Central memory CD8-positive, alpha-beta T cell (primary cell): ENCODE measurements around the gene ICAM1.
A peak's percentile ranks its signal among the peaks of the same experiment; 100 is the strongest.

Experiments used
- ATAC-seq: fragments of 150-1000 bp; cut with Tn5 transposase; replicated peaks from 2 replicates; pipeline ENCODE4 v1.10.0; 2022; ENCODE audit warnings: mild to moderate bottlenecking, moderate FRiP score, moderate number of reproducible peaks; ENCODE audit not compliant: poor library complexity, severe bottlenecking; ENCODE audit errors: extremely low read depth
- DNase-seq, 2 donors: peaks; one replicate each; pipeline ENCODE4 v3.0.0; 2021; ENCODE audit warnings: low spot score in 2 of 2
- H3K27ac Mint-ChIP-seq: one replicate; pipeline ENCODE4 v1.8.0; 2022; ENCODE audit warnings: low read depth, mild to moderate bottlenecking, moderate library complexity, mixed read lengths
- H3K27me3 Mint-ChIP-seq: one replicate; pipeline ENCODE4 v1.8.0; 2022; ENCODE audit warnings: mixed read lengths
- H3K36me3 Mint-ChIP-seq: one replicate; pipeline ENCODE4 v1.8.0; 2022; ENCODE audit warnings: mild to moderate bottlenecking, moderate library complexity, mixed read lengths; ENCODE audit not compliant: insufficient read depth
- H3K4me1 Mint-ChIP-seq: one replicate; pipeline ENCODE4 v1.8.0; 2022; ENCODE audit warnings: mixed read lengths
- H3K4me3 Mint-ChIP-seq: one replicate; pipeline ENCODE4 v1.8.0; 2022; ENCODE audit warnings: mild to moderate bottlenecking, moderate library complexity, mixed read lengths
- H3K9me3 Mint-ChIP-seq: one replicate; pipeline ENCODE4 v1.8.0; 2022; ENCODE audit warnings: mixed read lengths

ICAM1 gene

DNA sequence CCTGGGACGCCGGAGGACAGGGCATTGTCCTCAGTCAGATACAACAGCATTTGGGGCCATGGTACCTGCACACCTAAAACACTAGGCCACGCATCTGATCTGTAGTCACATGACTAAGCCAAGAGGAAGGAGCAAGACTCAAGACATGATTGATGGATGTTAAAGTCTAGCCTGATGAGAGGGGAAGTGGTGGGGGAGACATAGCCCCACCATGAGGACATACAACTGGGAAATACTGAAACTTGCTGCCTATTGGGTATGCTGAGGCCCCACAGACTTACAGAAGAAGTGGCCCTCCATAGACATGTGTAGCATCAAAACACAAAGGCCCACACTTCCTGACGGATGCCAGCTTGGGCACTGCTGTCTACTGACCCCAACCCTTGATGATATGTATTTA, 14.5 kb downstream of the ICAM1 start:
- Mint-ChIP-seq H3K27me3 (peaks cover 29% of the 10 kb centered on the region), H3K4me3 (no peak overlapping the region), H3K4me1 (peaks cover 27% of the 10 kb centered on the region), H3K27ac (no peak overlapping the region), H3K36me3 (peaks cover 37% of the 10 kb centered on the region), H3K9me3 (no peaks in the 10 kb centered on the region)
- ATAC-seq = no peak
- DNase-seq = no peak

GRCh38 chr19:10286803-10287737, 16.1 kb downstream of the ICAM1 start, which contains the start of gene ICAM4:
Gene ICAM4 (plus strand): TSS chr19:10286955. CDS start chr19:10287013, 58 bp downstream.
- H3K4me1 Mint-ChIP-seq = peaks cover 43% of the 10 kb centered on the region
- peaks cover 37% of the 10 kb centered on the region for H3K36me3 Mint-ChIP-seq
- H3K27me3 Mint-ChIP-seq = peaks cover 45% of the 10 kb centered on the region
- ATAC-seq (no peak), DNase-seq (no peak)
- no peaks in the 10 kb centered on the region for H3K9me3 Mint-ChIP-seq
- H3K27ac Mint-ChIP-seq = no peak within 1 kb of the TSS
- peak within 1 kb of the TSS; percentile 40 for H3K4me3 Mint-ChIP-seq

DNA sequence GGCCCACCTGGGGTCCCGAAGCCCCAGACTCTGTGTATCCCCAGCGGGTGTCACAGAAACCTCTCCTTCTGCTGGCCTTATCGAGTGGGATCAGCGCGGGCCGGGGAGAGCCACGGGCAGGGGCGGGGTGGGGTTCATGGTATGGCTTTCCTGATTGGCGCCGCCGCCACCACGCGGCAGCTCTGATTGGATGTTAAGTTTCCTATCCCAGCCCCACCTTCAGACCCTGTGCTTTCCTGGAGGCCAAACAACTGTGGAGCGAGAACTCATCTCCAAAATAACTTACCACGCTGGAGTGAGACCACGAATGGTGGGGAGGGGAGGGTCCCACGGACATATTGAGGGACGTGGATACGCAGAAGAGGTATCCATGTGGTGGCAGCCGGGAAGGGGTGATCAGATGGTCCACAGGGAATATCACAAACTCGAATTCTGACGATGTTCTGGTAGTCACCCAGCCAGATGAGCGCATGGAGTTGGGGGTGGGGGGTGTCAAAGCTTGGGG, 17.8 kb downstream of the ICAM1 start:
- no peak overlapping the region for H3K27ac Mint-ChIP-seq
- H3K9me3 Mint-ChIP-seq = no peaks in the 10 kb centered on the region
- H3K36me3 Mint-ChIP-seq = peaks cover 32% of the 10 kb centered on the region
- peak overlapping the region; percentile 87 for H3K4me3 Mint-ChIP-seq
- H3K4me1 Mint-ChIP-seq = peaks cover 55% of the 10 kb centered on the region
- H3K27me3 Mint-ChIP-seq = peaks cover 62% of the 10 kb centered on the region
- ATAC-seq (no peak), DNase-seq (no peak)

- peaks cover 55% of the 10 kb centered on the region for H3K4me1 Mint-ChIP-seq
- ATAC-seq = peak; percentile 75
- H3K9me3 Mint-ChIP-seq = no peaks in the 10 kb centered on the region
- H3K27me3 Mint-ChIP-seq = peaks cover 62% of the 10 kb centered on the region
- no peak overlapping the region for H3K27ac Mint-ChIP-seq
- H3K36me3 Mint-ChIP-seq = peaks cover 32% of the 10 kb centered on the region
- peak overlapping the region; percentile 87 for H3K4me3 Mint-ChIP-seq
- DNase-seq = peak; percentile 48 to 64
Observed at GRCh38 chr19:10289167-10289835, 18.4 kb downstream of the ICAM1 start.

GRCh38 chr19:10289836-10290356, 19.0 kb downstream of the ICAM1 start, which contains the start of gene ICAM5:
Gene ICAM5 (plus strand): TSS chr19:10289952. CDS start chr19:10290044, 92 bp downstream.
- DNase-seq (no peak), ATAC-seq (peak; percentile 31)
- Mint-ChIP-seq H3K9me3 (no peaks in the 10 kb centered on the region), H3K4me1 (peaks cover 55% of the 10 kb centered on the region), H3K27ac (peak within 1 kb of the TSS; percentile 92), H3K36me3 (peaks cover 28% of the 10 kb centered on the region), H3K27me3 (peaks cover 62% of the 10 kb centered on the region), H3K4me3 (peak within 1 kb of the TSS; percentile 87)

DNA sequence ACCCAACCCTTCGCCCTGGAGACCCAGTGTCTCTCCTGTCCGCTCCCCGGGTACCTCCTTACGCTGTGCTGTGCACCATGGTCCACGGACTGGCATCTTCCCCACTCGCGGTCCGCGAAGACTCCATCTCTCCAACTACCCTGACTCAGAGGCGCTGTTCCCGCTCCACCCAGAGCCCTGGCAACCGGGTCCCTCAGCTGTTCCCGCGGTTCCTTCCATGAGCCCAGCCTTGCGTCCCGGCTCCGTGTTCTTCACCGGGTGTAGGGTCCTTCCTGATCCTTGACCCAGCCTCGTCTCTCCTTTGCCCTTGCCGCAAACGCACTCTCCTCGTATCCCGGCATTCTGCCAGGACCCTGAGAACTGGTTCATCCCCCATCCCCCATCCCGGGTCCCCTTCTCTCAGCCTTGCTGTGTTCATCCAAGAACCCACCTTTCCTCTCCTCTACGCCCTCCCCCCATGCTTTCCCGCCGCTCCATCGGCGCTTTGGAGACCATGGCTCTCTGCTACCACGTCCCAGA, 19.5 kb downstream of the ICAM1 start:
- no peak for DNase-seq
- Mint-ChIP-seq H3K9me3 (no peaks in the 10 kb centered on the region), H3K27ac (peak overlapping the region; percentile 92), H3K4me3 (peak overlapping the region; percentile 87), H3K27me3 (peaks cover 62% of the 10 kb centered on the region), H3K4me1 (peaks cover 57% of the 10 kb centered on the region), H3K36me3 (peaks cover 23% of the 10 kb centered on the region)
- ATAC-seq = no peak

GRCh38 chr19:10290876-10291553, 20.1 kb downstream of the ICAM1 start:
- peaks cover 63% of the 10 kb centered on the region for H3K4me1 Mint-ChIP-seq
- H3K36me3 Mint-ChIP-seq = peaks cover 19% of the 10 kb centered on the region

DNA sequence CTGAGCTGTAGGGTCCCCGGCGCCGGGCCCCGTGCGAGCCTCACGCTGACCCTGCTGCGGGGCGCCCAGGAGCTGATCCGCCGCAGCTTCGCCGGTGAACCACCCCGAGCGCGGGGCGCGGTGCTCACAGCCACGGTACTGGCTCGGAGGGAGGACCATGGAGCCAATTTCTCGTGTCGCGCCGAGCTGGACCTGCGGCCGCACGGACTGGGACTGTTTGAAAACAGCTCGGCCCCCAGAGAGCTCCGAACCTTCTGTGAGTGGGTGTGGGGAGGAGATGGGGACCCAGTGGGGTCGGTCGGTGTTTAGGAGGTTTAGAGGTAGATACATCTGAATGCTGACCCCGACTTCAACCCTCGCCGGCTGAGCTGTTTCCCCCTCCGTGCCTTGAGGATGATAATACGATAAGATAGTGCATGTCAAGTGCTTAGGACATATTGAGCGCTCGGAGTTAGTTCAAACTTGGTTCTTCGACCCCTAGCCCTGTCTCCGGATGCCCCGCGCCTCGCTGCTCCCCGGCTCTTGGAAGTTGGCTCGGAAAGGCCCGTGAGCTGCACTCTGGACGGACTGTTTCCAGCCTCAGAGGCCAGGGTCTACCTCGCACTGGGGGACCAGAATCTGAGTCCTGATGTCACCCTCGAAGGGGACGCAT, 20.8 kb downstream of the ICAM1 start:
- peaks cover 62% of the 10 kb centered on the region for H3K27me3 Mint-ChIP-seq
- ATAC-seq = no peak

More at GRCh38 chr19:10290876-10291553, 20.1 kb downstream of the ICAM1 start:
- Mint-ChIP-seq H3K27ac (no peak overlapping the region), H3K27me3 (peaks cover 62% of the 10 kb centered on the region), H3K4me3 (peak overlapping the region; percentile 87), H3K9me3 (no peaks in the 10 kb centered on the region)
- DNase-seq (peak in 1 of 2 donors; percentile 16), ATAC-seq (peak; percentile 5)

DNA sequence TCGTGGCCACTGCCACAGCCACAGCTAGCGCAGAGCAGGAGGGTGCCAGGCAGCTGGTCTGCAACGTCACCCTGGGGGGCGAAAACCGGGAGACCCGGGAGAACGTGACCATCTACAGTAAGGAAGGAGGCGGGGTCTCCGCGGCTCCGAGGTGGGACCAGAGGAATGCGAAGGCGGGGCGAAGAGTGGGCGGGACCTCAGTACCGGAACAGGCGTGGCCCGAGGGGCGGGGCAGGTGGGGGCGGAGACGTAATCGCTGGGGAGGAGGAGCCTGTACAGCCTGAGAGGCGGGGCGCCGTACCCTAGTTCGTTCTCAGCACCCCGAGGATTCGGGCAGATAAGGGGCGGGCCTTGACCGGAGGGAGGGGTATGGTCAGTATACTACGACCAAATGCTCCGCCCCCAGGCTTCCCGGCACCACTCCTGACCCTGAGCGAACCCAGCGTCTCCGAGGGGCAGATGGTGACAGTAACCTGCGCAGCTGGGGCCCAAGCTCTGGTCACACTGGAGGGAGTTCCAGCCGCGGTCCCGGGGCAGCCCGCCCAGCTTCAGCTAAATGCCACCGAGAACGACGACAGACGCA, 21.4 kb downstream of the ICAM1 start:
- DNase-seq (peak in 1 of 2 donors; percentile 48), ATAC-seq (no peak)
- Mint-ChIP-seq H3K36me3 (peaks cover 16% of the 10 kb centered on the region), H3K4me1 (peaks cover 52% of the 10 kb centered on the region), H3K27ac (peak overlapping the region; percentile 85), H3K4me3 (peak overlapping the region; percentile 87), H3K9me3 (no peaks in the 10 kb centered on the region), H3K27me3 (peaks cover 62% of the 10 kb centered on the region)

More for the DNA sequence above, 20.8 kb downstream of the ICAM1 start:
- Mint-ChIP-seq H3K27ac (peak overlapping the region; percentile 85), H3K4me1 (peaks cover 57% of the 10 kb centered on the region), H3K9me3 (no peaks in the 10 kb centered on the region), H3K36me3 (peaks cover 16% of the 10 kb centered on the region), H3K4me3 (peak overlapping the region; percentile 87)
- DNase-seq = no peak

DNA sequence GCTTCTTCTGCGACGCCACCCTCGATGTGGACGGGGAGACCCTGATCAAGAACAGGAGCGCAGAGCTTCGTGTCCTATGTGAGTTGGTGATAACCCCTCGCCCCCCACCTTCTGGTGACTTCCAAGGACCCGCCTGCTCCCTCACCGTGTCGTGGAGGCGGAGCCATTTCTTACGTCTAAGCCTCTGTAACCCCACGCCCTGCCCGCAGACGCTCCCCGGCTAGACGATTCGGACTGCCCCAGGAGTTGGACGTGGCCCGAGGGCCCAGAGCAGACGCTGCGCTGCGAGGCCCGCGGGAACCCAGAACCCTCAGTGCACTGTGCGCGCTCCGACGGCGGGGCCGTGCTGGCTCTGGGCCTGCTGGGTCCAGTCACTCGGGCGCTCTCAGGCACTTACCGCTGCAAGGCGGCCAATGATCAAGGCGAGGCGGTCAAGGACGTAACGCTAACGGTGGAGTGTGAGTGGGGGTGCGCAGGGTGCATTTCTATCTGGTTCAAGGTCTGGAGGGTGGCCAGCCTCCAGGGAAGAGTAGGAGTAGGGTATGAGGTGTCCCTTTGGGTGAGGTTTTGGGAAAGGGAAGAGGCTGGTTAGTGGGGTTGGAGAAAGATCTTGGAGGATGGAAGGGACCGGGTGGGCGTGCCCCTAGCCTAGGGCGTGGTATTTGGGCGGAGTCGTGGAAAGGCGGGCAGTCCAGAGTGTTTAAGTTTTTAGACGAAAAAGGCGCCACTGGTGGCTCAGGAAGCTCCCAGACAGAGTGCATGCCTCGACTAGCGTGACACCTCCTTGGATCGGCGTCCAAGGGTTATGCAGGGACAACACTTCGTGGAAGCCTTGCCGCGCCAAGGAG, 22.1 kb downstream of the ICAM1 start:
- DNase-seq = no peak
- peaks cover 15% of the 10 kb centered on the region for H3K36me3 Mint-ChIP-seq
- ATAC-seq = no peak
- peaks cover 55% of the 10 kb centered on the region for H3K27me3 Mint-ChIP-seq
- H3K27ac Mint-ChIP-seq = peak overlapping the region; percentile 85
- H3K4me1 Mint-ChIP-seq = peaks cover 52% of the 10 kb centered on the region
- H3K4me3 Mint-ChIP-seq = peak overlapping the region; percentile 87
- no peaks in the 10 kb centered on the region for H3K9me3 Mint-ChIP-seq
